Measurements from ENCODE around the gene RPL27A.

RPL27A gene

DNA sequence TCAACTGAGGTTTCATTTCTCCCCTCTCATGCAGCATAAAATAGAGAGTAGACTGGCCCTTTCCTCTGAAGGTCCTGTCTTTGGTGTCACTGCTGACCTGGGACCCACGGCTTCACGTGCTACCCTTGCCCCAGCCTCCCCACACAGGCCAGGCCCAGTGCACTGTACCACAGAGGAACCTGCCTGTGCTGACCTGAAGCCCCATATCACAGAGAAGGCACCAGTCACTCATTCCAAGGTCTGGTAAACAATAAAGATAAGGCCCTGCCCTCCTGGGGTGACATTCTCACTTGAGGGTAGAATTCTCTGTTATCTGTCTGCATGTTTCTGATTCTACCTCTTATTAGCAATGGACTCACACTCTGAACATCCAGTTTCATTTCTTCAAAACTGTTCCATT is 51.3 kb downstream of the RPL27A start:
- TF ChIP-seq, protein P1, sequence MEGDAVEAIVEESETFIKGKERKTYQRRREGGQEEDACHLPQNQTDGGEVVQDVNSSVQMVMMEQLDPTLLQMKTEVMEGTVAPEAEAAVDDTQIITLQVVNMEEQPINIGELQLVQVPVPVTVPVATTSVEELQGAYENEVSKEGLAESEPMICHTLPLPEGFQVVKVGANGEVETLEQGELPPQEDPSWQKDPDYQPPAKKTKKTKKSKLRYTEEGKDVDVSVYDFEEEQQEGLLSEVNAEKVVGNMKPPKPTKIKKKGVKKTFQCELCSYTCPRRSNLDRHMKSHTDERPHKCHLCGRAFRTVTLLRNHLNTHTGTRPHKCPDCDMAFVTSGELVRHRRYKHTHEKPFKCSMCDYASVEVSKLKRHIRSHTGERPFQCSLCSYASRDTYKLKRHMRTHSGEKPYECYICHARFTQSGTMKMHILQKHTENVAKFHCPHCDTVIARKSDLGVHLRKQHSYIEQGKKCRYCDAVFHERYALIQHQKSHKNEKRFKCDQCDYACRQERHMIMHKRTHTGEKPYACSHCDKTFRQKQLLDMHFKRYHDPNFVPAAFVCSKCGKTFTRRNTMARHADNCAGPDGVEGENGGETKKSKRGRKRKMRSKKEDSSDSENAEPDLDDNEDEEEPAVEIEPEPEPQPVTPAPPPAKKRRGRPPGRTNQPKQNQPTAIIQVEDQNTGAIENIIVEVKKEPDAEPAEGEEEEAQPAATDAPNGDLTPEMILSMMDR (IDR thresholded peaks at IDR 0.05; ENCODE audit: insufficient read depth, missing control alignments): no peak
- FAIRE-seq: no peak
- no peak for DNase-seq (ENCODE audit: insufficient read length, low spot score)

DNA sequence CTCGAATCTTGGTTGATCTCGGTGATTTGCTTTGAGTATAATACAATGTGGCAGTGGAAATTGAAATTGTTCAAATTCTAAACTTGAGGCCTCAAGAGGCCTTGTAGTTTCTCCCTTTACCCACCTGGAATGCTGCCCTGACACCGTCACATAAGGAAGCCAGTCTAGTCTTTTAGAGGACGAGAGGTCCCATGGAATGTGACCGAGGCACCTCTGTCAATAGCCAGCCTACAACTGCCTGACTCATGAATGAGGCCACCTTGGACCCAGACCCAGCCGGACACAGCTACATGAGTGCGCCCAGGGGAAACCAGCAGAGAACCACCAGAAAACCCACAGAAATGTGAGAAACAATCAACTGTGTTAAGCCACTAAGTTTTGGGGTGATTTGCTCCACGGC is 52.5 kb downstream of the RPL27A start:
- TF ChIP-seq, protein P1 (IDR thresholded peaks at IDR 0.05; ENCODE audit: insufficient read depth, missing control alignments): no peak
- DNase-seq (ENCODE audit: insufficient read length, low spot score): no peak
- no peak for FAIRE-seq

DNA sequence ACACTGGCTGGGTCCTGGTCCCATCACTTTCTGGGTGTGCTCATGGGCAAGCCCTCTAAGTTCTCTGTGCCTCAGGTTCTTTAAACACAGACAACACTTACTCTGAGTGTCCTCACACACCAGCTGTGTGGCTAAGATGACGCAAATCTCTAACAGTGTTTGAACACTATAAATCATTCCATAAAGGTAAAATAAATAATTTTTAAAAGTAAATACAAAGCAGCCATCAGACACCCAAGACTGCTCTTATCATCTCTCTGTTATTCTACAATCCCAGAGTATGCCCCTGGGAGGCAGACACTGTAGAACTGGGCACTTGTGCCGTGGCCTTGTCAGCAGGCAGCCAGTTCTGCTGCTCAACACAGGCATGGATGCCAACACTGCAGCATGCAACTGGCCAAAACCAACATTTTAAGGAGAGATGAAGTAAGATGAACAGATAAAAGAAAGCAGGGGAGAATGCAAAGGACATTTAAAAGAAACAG is 56.8 kb downstream of the RPL27A start:
- TF ChIP-seq, protein P1 (IDR thresholded peaks at IDR 0.05; ENCODE audit: insufficient read depth, missing control alignments): no peak
- no peak for DNase-seq (ENCODE audit: insufficient read length, low spot score)
- no peak for FAIRE-seq

Data from D721Med (cell line).